ENCODE results near the gene HKDC1. TPM values are rescaled to one million over a fixed set of nuclear protein-coding genes. Genes with fewer than 3 reads are reported as not detected.
A peak's percentile ranks its signal among the peaks of the same experiment; 100 is the strongest.

The HKDC1 gene
- total and polyA plus RNA-seq, 2 experiments from 2014 or later: 0.32 to 0.33 TPM

DNA sequence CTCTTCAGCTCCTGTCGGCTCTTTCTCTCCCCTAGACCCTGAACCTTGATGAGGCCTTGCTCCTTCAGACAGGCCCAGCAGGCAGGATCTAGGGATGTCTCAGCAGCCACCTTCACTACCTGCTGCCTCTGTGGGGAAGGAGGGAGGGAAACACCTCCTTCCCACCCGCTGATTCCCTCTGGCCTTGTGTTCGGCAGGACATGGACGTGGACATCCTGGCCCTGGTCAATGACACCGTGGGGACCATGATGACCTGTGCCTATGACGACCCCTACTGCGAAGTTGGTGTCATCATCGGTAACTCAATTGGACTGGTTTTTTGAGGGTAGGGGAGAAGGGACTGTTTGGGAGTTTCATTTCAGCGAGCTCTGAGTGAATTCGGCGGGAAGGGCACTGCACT lies 20.3 kb downstream of the HKDC1 start:
- in situ Hi-C loops (cut with MboI): no loop called here
- Histone ChIP-seq H3K9ac (no peak overlapping the region), H3K79me2 (ENCODE audit: insufficient read depth) (no peaks in the 10 kb centered on the region), H3K4me1 (ENCODE audit: insufficient read depth) (peaks cover 39% of the 10 kb centered on the region), H4K20me1 (ENCODE audit: insufficient read depth) (no peaks in the 10 kb centered on the region), H3K27ac (no peak overlapping the region; the same call in 1 of the 2 replicates), H3K27me3 (replicated peaks; ENCODE audit: insufficient read depth) (no peaks in the 10 kb centered on the region), H3K36me3 (ENCODE audit: low read depth) (no peaks in the 10 kb centered on the region), H3F3A (ENCODE audit: insufficient read depth) (peaks cover 21% of the 10 kb centered on the region), H3K4me3 (no peak overlapping the region), H2AFZ (no peak overlapping the region), H3K9me2 (ENCODE audit: insufficient read depth) (no peaks in the 10 kb centered on the region), H3K9me3 (ENCODE audit: low read depth) (no peaks in the 10 kb centered on the region), H3K4me2 (ENCODE audit: unreplicated experiment) (no peak overlapping the region)
- DNase-seq: no peak
- TF ChIP-seq EZH2phosphoT487 (IDR thresholded peaks at IDR 0.05; ENCODE audit: insufficient read depth, low read depth): no peak
- no peak for TF ChIP-seq EZH2 (IDR thresholded peaks at IDR 0.05; ENCODE audit: insufficient read depth, poor library complexity, severe bottlenecking)
- WGBS, 2 experiments (ENCODE audit: low coverage in 1 of 2, low lambda C conversion rate in 2 of 2, missing lambda C conversion rate in 2 of 2): 89 to 93% methylated on average over 11 of the region's 11 CpGs

DNA sequence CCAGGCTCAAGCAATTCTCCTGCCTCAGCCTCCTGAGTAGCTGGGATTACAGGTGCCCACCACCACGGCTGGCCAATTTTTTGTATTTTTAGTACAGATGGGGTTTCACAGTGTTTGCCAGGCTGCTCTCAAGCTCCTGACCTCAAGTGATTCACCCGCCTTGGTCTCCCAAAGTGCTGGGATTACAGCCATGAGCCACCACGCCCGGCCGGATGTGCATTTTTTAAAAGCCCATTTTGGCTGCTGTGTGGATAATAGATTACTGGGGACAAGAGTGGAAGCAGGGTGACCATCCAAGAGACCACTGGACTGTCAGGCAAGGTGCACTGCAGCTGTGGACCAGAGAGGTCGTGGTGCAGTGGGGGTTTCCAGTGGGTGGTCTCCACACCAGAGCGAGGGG lies 21.4 kb downstream of the HKDC1 start:
- H3K9me2 ChIP-seq (ENCODE audit: insufficient read depth): no peaks in the 10 kb centered on the region
- H3K4me3 ChIP-seq: no peak overlapping the region
- no peaks in the 10 kb centered on the region for H3K9me3 ChIP-seq (ENCODE audit: low read depth)
- in situ Hi-C loops (cut with MboI): no loop called here
- no peaks in the 10 kb centered on the region for H3K27me3 ChIP-seq (replicated peaks; ENCODE audit: insufficient read depth)
- peak overlapping the region; percentile 38; the same call in 1 of the 2 replicates for H2AFZ ChIP-seq
- no peaks in the 10 kb centered on the region for H3K36me3 ChIP-seq (ENCODE audit: low read depth)
- TF ChIP-seq EZH2phosphoT487 (IDR thresholded peaks at IDR 0.05; ENCODE audit: insufficient read depth, low read depth) (no peak), EZH2 (IDR thresholded peaks at IDR 0.05; ENCODE audit: insufficient read depth, poor library complexity, severe bottlenecking) (no peak)
- peak overlapping the region; percentile 38 for H3K27ac ChIP-seq
- H3F3A ChIP-seq (ENCODE audit: insufficient read depth): peaks cover 21% of the 10 kb centered on the region
- no peaks in the 10 kb centered on the region for H3K79me2 ChIP-seq (ENCODE audit: insufficient read depth)
- WGBS, 2 experiments (ENCODE audit: low coverage in 1 of 2, low lambda C conversion rate in 2 of 2, missing lambda C conversion rate in 2 of 2): 21 to 25% methylated on average over 7 of the region's 7 CpGs
- peak overlapping the region; percentile 70 for H3K4me2 ChIP-seq (ENCODE audit: unreplicated experiment)
- peaks cover 39% of the 10 kb centered on the region for H3K4me1 ChIP-seq (ENCODE audit: insufficient read depth)
- H3K9ac ChIP-seq: no peak overlapping the region
- DNase-seq: peak; percentile 87
- no peaks in the 10 kb centered on the region for H4K20me1 ChIP-seq (ENCODE audit: insufficient read depth)

DNA sequence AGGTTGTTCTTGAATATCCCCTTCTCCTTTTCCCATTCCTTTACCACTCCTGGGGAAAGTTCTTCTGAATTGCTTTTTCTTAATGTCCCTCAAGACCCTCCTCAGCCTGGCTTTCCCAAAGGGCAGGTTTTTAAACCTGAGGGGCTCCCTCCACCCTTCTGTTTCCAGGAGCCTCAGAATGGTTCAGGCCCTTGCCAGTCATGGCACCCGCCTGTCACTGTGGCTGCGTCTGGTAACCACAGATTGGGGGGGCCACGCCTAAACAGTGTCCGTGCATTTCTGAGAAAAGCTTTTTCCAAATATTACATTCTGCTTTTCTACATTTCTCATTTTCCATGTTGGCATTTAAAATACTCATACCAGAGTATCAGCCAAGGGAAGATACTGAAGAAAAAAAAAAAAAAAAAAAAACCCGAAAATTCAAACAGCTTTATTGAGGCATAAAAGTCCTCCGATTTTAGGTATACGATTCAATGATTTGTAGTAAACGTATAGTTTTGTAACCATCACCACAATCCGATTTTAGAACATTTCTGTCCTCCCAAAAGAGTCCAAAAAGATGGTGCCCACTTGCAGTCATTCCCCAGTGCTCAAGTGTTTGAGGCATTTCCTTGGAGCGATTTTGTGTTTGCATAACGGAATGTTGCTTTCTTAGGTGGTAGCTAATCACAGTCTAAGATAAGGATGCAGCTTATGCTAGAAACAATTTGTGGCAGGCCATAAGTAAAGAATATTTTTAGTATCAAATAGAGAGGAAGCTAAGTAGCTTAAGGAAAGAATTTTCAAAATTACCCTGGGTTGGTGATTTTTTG lies 22.1 kb downstream of the HKDC1 start:
- 75 to 80% methylated on average over 11 of the region's 11 CpGs for WGBS, 2 experiments (ENCODE audit: low coverage in 1 of 2, low lambda C conversion rate in 2 of 2, missing lambda C conversion rate in 2 of 2)
- no peak for DNase-seq
- Histone ChIP-seq H2AFZ (peak overlapping the region; percentile 38; the same call in 1 of the 2 replicates), H3K9ac (no peak overlapping the region), H4K20me1 (ENCODE audit: insufficient read depth) (no peaks in the 10 kb centered on the region), H3F3A (ENCODE audit: insufficient read depth) (peaks cover 21% of the 10 kb centered on the region), H3K4me3 (no peak overlapping the region), H3K79me2 (ENCODE audit: insufficient read depth) (no peaks in the 10 kb centered on the region), H3K4me1 (ENCODE audit: insufficient read depth) (peaks cover 39% of the 10 kb centered on the region), H3K27me3 (replicated peaks; ENCODE audit: insufficient read depth) (no peaks in the 10 kb centered on the region), H3K36me3 (ENCODE audit: low read depth) (no peaks in the 10 kb centered on the region), H3K4me2 (ENCODE audit: unreplicated experiment) (peak overlapping the region; percentile 70), H3K9me2 (ENCODE audit: insufficient read depth) (no peaks in the 10 kb centered on the region), H3K27ac (peak overlapping the region; percentile 38), H3K9me3 (ENCODE audit: low read depth) (no peaks in the 10 kb centered on the region)
- in situ Hi-C loops (cut with MboI): no loop called here
- TF ChIP-seq EZH2phosphoT487 (IDR thresholded peaks at IDR 0.05; ENCODE audit: insufficient read depth, low read depth): no peak

DNA sequence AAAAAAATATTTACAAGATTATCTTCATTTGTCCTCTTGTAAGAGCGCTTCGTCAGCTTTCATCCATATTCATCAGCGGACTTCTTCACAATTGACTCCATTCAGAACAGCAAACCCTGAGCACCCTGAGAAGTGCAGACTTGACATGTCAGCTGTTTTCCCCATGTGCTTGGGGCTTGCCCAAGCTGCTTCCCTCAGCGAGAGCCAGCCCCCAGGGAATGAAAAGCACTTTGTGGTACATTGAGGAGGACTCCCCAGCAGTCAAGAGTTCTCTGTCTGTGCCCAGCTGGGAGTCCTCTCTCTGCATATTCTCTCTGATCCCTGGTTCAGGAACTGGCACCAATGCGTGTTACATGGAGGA lies 22.7 kb downstream of the HKDC1 start:
- H3K4me3 ChIP-seq: no peak overlapping the region
- no peak overlapping the region for H3K27ac ChIP-seq
- H3K79me2 ChIP-seq (ENCODE audit: insufficient read depth): no peaks in the 10 kb centered on the region
- WGBS, 2 experiments (ENCODE audit: low coverage in 1 of 2, low lambda C conversion rate in 2 of 2, missing lambda C conversion rate in 2 of 2): 87 to 92% methylated on average over 5 of the region's 5 CpGs
- H3K27me3 ChIP-seq (replicated peaks; ENCODE audit: insufficient read depth): no peaks in the 10 kb centered on the region
- H3K9ac ChIP-seq: no peak overlapping the region
- TF ChIP-seq EZH2 (IDR thresholded peaks at IDR 0.05; ENCODE audit: insufficient read depth, poor library complexity, severe bottlenecking): no peak
- no peak for TF ChIP-seq EZH2phosphoT487 (IDR thresholded peaks at IDR 0.05; ENCODE audit: insufficient read depth, low read depth)
- peaks cover 21% of the 10 kb centered on the region for H3F3A ChIP-seq (ENCODE audit: insufficient read depth)
- in situ Hi-C loops (cut with MboI): no loop called here
- H4K20me1 ChIP-seq (ENCODE audit: insufficient read depth): no peaks in the 10 kb centered on the region
- peaks cover 39% of the 10 kb centered on the region for H3K4me1 ChIP-seq (ENCODE audit: insufficient read depth)
- H3K9me3 ChIP-seq (ENCODE audit: low read depth): no peaks in the 10 kb centered on the region
- no peaks in the 10 kb centered on the region for H3K36me3 ChIP-seq (ENCODE audit: low read depth)
- no peaks in the 10 kb centered on the region for H3K9me2 ChIP-seq (ENCODE audit: insufficient read depth)
- no peak overlapping the region for H3K4me2 ChIP-seq (ENCODE audit: unreplicated experiment)
- DNase-seq: no peak
- H2AFZ ChIP-seq: no peak overlapping the region

Data from GM23248 (cell line).